Fibroblast of lung (primary cell): ENCODE results near the gene ITLN2.

Source experiments
- CTCF ChIP-seq, 2 donors: IDR thresholded peaks in 1 of 2; conservative IDR thresholded peaks in 1 of 2; 1 replicate in 1 of 2; 2 replicates in 1 of 2; pipeline ENCODE4 v1.5.1; 2011 to 2012; ENCODE audit warnings: low read length in 2 of 2, control low read depth in 1 of 2, inconsistent platforms in 1 of 2, low read depth in 1 of 2, mild to moderate bottlenecking in 1 of 2
- EZH2 ChIP-seq: IDR thresholded peaks from 2 replicates; pipeline ENCODE4 v1.5.1; 2012; ENCODE audit warnings: low read length, control low read depth, mild to moderate bottlenecking; ENCODE audit errors: missing control alignments

DNA sequence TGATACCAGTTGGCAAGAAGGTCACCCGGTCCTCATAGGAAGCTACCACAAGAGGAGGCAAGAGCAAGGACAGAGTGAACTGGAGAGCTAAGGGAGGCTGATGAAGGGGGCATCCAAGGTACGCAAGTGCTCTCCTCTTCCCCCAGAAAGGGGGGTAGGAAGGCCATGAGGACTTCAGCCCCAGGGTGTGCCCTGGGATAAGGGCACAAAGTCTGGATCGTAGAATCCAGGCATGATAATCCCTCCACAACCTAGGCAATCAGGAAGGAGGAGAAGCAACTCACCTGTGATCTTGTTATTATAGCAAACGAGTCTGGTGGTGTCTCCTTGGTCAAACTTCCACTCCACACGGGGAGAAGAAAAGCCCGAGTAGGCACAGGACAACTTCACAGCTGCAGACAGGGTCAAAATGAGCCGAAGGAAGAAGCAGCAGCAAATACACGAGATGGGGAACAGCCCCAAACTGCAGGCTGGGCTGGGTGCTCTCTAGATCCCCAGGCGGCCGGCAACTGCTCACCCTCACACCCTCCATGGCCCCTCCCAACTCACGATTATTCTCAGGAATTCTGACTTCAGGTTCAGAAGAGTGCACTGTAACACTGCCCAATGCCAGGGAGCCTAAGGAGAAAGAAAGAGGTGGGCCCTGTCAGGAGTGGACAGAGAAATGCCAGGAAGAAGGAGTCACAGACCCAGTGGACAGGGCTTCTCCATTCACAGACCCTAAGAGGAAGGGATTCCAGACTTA lies 46.3 kb upstream of the ITLN2 start:
- TF ChIP-seq CTCF (conservative IDR thresholded peaks at IDR 0.05 in 1 of 2, IDR thresholded peaks at IDR 0.05 in 1 of 2; ENCODE audit: low read depth in 1 of 2, low read length in 2 of 2) = no peak
- no peak for TF ChIP-seq EZH2
